ENCODE results near the gene CAD.

CAD gene

GRCh38 chr2:27231921-27232320 lies 14.8 kb downstream of the CAD start:
- DNase-seq, result no peak

GRCh38 chr2:27233341-27233740 lies 16.2 kb downstream of the CAD start:
- no peak for DNase-seq

- DNase-seq, result no peak
These were observed 19.0 kb downstream of the CAD start for GRCh38 chr2:27236136-27236535.

- DNase-seq, result no peak
These were observed 19.5 kb downstream of the CAD start for GRCh38 chr2:27236626-27237025.

GRCh38 chr2:27237341-27237945 lies 20.3 kb downstream of the CAD start:
- DNase-seq, result no peak

- no peak for DNase-seq
These were observed 21.8 kb downstream of the CAD start for GRCh38 chr2:27238976-27239375.

- no peak for DNase-seq
These were observed 23.2 kb downstream of the CAD start for GRCh38 chr2:27240406-27240805.

GRCh38 chr2:27241761-27242613 lies 24.8 kb downstream of the CAD start:
- no peak for DNase-seq

- no peak for DNase-seq
These were observed 25.4 kb downstream of the CAD start for GRCh38 chr2:27242614-27242951.

GRCh38 chr2:27243391-27244130 lies 26.4 kb downstream of the CAD start:
- DNase-seq, result no peak

GRCh38 chr2:27245116-27245515 lies 27.9 kb downstream of the CAD start:
- no peak for DNase-seq

GRCh38 chr2:27245626-27246025 lies 28.5 kb downstream of the CAD start:
- DNase-seq, result no peak

- no peak for DNase-seq
These were observed 30.7 kb downstream of the CAD start for GRCh38 chr2:27247893-27248292.

GRCh38 chr2:27249159-27249890 lies 32.2 kb downstream of the CAD start:
- DNase-seq, result no peak

- DNase-seq, result peak; percentile 79
These were observed 32.9 kb downstream of the CAD start for GRCh38 chr2:27249891-27250651.

- DNase-seq, result no peak
These were observed 33.6 kb downstream of the CAD start for GRCh38 chr2:27250652-27251379.

GRCh38 chr2:27251766-27252165 lies 34.6 kb downstream of the CAD start:
- no peak for DNase-seq

GRCh38 chr2:27255187-27255586 lies 38.0 kb downstream of the CAD start:
- no peak for DNase-seq

- DNase-seq, result no peak
These were observed 38.5 kb downstream of the CAD start for GRCh38 chr2:27255660-27256059.

GRCh38 chr2:27256855-27257454 lies 39.8 kb downstream of the CAD start:
- DNase-seq, result no peak

GRCh38 chr2:27258051-27258450 lies 40.9 kb downstream of the CAD start:
- no peak for DNase-seq
